DOHH2 (cell line): Measurements from ENCODE around the gene RIMKLB.

Experiments used
- H3F3A ChIP-seq: fragments of 200-600 bp; sonication (generic), shearing (Covaris generic); 2 replicates; pipeline ENCODE4 v1.6.0; 2016; ENCODE audit warnings: antibody characterized with exemption, mild to moderate bottlenecking; ENCODE audit not compliant: control insufficient read depth, insufficient read depth
- H3K27ac ChIP-seq: fragments of 200-600 bp; sonication (generic); 2 replicates; pipeline ENCODE4 v1.5.1; 2014; ENCODE audit warnings: low read depth, mild to moderate bottlenecking, low read length, moderate library complexity
- H3K27me3 ChIP-seq: fragments of 200-600 bp; sonication (generic); 2 replicates; pipeline ENCODE4 v1.6.1; 2014; ENCODE audit warnings: mild to moderate bottlenecking, low read length, mixed read lengths; ENCODE audit not compliant: control insufficient read depth
- H3K36me3 ChIP-seq: fragments of 200-600 bp; sonication (generic); 2 replicates; pipeline ENCODE4 v1.6.1; 2014; ENCODE audit warnings: mild to moderate bottlenecking, low read length, moderate library complexity, mixed read lengths; ENCODE audit not compliant: control insufficient read depth
- H3K4me1 ChIP-seq: fragments of 200-600 bp; sonication (generic); 2 replicates; pipeline ENCODE4 v1.6.1; 2014; ENCODE audit warnings: mild to moderate bottlenecking, low read length, mixed read lengths; ENCODE audit not compliant: control insufficient read depth
- H3K4me2 ChIP-seq: fragments of 200-600 bp; sonication (generic); 2 replicates; pipeline ENCODE4 v1.6.0; 2014; ENCODE audit warnings: mild to moderate bottlenecking, low read length, moderate library complexity
- H3K4me3 ChIP-seq: fragments of 200-600 bp; sonication (generic); 2 replicates; pipeline ENCODE4 v1.5.1; 2014; ENCODE audit warnings: mild to moderate bottlenecking, low read length, mixed read lengths
- H3K79me2 ChIP-seq: fragments of 200-600 bp; sonication (generic); 2 replicates; pipeline ENCODE4 v1.6.1; 2014; ENCODE audit warnings: mild to moderate bottlenecking, low read length, mixed read lengths; ENCODE audit not compliant: control insufficient read depth
- H3K9me2 ChIP-seq: fragments of 200-600 bp; sonication (generic); replicated peaks from 2 replicates; pipeline ENCODE4 v1.6.1; 2014; ENCODE audit warnings: mild to moderate bottlenecking, low read length, mixed read lengths; ENCODE audit not compliant: control insufficient read depth
- H3K9me3 ChIP-seq: fragments of 200-600 bp; sonication (generic); 2 replicates; pipeline ENCODE4 v1.6.1; 2014; ENCODE audit warnings: antibody characterized with exemption, low read length, mixed read lengths; ENCODE audit not compliant: control insufficient read depth, insufficient read depth
- H4K20me1 ChIP-seq: fragments of 200-600 bp; sonication (generic); 2 replicates; pipeline ENCODE4 v1.6.0; 2014; ENCODE audit warnings: low read depth, mild to moderate bottlenecking, antibody characterized with exemption, low read length, moderate library complexity; ENCODE audit not compliant: control insufficient read depth, insufficient read depth
- EZH2phosphoT487 ChIP-seq: fragments of 200-600 bp; sonication (generic); IDR thresholded peaks from 2 replicates; pipeline ENCODE4 v1.6.1; 2017; ENCODE audit warnings: borderline replicate concordance, mild to moderate bottlenecking, antibody characterized with exemption, low read length, moderate library complexity, mixed read lengths
- TF ChIP-seq, protein P1 (sequence below): fragments of 200-600 bp; sonication (generic); IDR thresholded peaks from one replicate; pipeline ENCODE4 v1.5.1; 2014; ENCODE audit warnings: antibody characterized with exemption, mild to moderate bottlenecking, low read depth, low read length; ENCODE audit not compliant: poor library complexity, severe bottlenecking

Gene RIMKLB

DNA sequence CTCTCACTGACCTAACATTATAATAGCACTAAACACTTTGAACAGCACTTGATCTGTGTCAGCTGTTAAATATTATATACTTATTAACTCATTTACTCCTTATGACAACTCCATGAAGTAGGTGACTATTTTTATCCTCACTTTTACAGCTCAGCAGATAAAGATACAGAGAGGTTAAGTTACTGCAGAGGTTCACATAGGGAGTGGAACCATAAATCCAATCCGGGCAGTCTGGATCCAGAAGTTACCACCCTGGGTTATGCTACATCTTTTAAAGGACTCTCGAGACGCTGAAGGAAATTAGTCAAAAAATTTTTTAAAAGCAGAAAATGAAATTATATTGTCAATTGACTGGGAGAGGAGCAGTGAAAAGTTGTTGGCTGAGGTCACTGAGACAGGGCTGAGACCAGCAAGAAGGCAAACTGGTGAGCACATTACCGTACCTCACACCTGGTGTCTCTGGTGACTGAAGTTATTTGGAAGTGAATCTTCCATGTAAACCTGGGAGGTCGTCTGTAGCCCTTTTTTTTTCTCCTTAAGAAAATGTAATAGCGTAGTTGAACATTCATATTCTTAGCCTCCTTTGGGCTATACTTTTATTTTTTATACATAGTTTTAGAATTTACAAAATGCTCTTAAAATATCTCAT is 1.2 kb upstream of the RIMKLB start:
- peak overlapping the region; percentile 89 for H3K27ac ChIP-seq
- no peaks in the 10 kb centered on the region for H3K27me3 ChIP-seq
- no peak for TF ChIP-seq EZH2phosphoT487
- TF ChIP-seq, protein P1, sequence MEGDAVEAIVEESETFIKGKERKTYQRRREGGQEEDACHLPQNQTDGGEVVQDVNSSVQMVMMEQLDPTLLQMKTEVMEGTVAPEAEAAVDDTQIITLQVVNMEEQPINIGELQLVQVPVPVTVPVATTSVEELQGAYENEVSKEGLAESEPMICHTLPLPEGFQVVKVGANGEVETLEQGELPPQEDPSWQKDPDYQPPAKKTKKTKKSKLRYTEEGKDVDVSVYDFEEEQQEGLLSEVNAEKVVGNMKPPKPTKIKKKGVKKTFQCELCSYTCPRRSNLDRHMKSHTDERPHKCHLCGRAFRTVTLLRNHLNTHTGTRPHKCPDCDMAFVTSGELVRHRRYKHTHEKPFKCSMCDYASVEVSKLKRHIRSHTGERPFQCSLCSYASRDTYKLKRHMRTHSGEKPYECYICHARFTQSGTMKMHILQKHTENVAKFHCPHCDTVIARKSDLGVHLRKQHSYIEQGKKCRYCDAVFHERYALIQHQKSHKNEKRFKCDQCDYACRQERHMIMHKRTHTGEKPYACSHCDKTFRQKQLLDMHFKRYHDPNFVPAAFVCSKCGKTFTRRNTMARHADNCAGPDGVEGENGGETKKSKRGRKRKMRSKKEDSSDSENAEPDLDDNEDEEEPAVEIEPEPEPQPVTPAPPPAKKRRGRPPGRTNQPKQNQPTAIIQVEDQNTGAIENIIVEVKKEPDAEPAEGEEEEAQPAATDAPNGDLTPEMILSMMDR = no peak
- H3K9me3 ChIP-seq = no peaks in the 10 kb centered on the region
- peaks cover 12% of the 10 kb centered on the region for H4K20me1 ChIP-seq
- no peaks in the 10 kb centered on the region for H3K9me2 ChIP-seq
- peak overlapping the region; percentile 95 for H3K4me2 ChIP-seq
- peaks cover 79% of the 10 kb centered on the region for H3K4me1 ChIP-seq
- peaks cover 41% of the 10 kb centered on the region for H3F3A ChIP-seq
- peak overlapping the region; percentile 91 for H3K4me3 ChIP-seq
- H3K79me2 ChIP-seq = peaks cover 60% of the 10 kb centered on the region
- H3K36me3 ChIP-seq = peaks cover 38% of the 10 kb centered on the region

- peaks cover 38% of the 10 kb centered on the region for H3F3A ChIP-seq
- peak overlapping the region; percentile 91 for H3K4me3 ChIP-seq
- peaks cover 43% of the 10 kb centered on the region for H3K36me3 ChIP-seq
- H3K9me2 ChIP-seq = no peaks in the 10 kb centered on the region
- H4K20me1 ChIP-seq = peaks cover 12% of the 10 kb centered on the region
- no peak for TF ChIP-seq EZH2phosphoT487
- TF ChIP-seq, protein P1 = peak; percentile 10
- H3K27ac ChIP-seq = peak overlapping the region; percentile 89
- peaks cover 75% of the 10 kb centered on the region for H3K4me1 ChIP-seq
- H3K4me2 ChIP-seq = peak overlapping the region; percentile 95
- no peaks in the 10 kb centered on the region for H3K9me3 ChIP-seq
- no peaks in the 10 kb centered on the region for H3K27me3 ChIP-seq
- H3K79me2 ChIP-seq = peaks cover 64% of the 10 kb centered on the region
Measured at GRCh38 chr12:8697120-8697475, 693 bp upstream of the RIMKLB start.

GRCh38 chr12:8698132-8698851 is 501 bp downstream of the RIMKLB start:
- peak overlapping the region; percentile 91 for H3K4me3 ChIP-seq
- no peaks in the 10 kb centered on the region for H3K9me3 ChIP-seq
- H3K79me2 ChIP-seq = peaks cover 76% of the 10 kb centered on the region
- TF ChIP-seq, protein P1 = no peak
- no peak for TF ChIP-seq EZH2phosphoT487
- H4K20me1 ChIP-seq = peaks cover 12% of the 10 kb centered on the region
- H3K9me2 ChIP-seq = no peaks in the 10 kb centered on the region
- H3K27me3 ChIP-seq = no peaks in the 10 kb centered on the region
- peak overlapping the region; percentile 76 for H3K4me2 ChIP-seq
- H3K27ac ChIP-seq = peak overlapping the region; percentile 89
- peaks cover 49% of the 10 kb centered on the region for H3K36me3 ChIP-seq
- peaks cover 27% of the 10 kb centered on the region for H3F3A ChIP-seq
- peaks cover 68% of the 10 kb centered on the region for H3K4me1 ChIP-seq
